AG09309 (cell line): ENCODE results near the gene PCCA.
"Not testable (repeated sequence)": the region's sequence is repeated elsewhere in the genome, so short reads cannot be mapped to it uniquely, and the experiment has no call there.

Source experiments
- DNase-seq: peaks from one replicate; pipeline ENCODE4 v3.0.0-alpha.2; 2010; ENCODE audit warnings: low read depth
- H3K4me3 ChIP-seq: 2 replicates; pipeline ENCODE4 v1.5.1; 2011; ENCODE audit warnings: mild to moderate bottlenecking, low read depth, low read length, moderate library complexity; ENCODE audit not compliant: control insufficient read depth
- CTCF ChIP-seq: IDR thresholded peaks from 2 replicates; pipeline ENCODE4 v1.5.1; 2011; ENCODE audit warnings: mild to moderate bottlenecking, low read depth, low read length, inconsistent platforms; ENCODE audit not compliant: insufficient read depth, control insufficient read depth; ENCODE audit errors: missing control alignments

PCCA gene

DNA sequence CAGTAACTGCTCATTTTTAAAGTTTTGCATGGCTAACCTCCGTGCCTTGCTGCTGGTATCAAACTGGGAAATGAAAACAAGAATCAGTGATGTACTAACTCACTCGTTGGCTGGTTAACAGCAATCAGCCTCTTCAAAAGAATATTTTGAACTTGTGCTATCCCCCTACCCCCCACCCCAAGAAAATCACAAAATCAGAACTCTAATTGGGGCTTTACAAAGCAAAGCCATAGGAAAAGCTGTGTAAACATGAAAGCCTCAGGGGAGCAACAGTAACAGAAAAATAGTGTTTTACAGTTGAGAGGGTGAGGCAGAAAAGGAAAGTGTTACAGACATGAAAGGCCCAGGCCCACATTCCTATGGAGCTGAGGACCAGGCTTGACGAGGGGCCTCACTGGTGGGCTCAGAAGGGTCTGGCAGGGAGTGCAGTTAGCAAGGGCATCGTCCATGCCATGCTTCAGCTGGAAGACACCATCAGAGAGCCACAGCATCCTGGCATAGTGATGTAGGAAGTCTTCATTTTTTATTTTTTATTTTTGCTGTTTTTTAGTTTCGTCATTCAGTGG, 217.6 kb downstream of the PCCA start:
- TF ChIP-seq CTCF, result no peak
- no peak for DNase-seq
- no peak overlapping the region for H3K4me3 ChIP-seq

GRCh38 chr13:100314132-100314910, 225.4 kb downstream of the PCCA start:
- no peak for TF ChIP-seq CTCF
- no peak overlapping the region for H3K4me3 ChIP-seq
- DNase-seq, result no peak

DNA sequence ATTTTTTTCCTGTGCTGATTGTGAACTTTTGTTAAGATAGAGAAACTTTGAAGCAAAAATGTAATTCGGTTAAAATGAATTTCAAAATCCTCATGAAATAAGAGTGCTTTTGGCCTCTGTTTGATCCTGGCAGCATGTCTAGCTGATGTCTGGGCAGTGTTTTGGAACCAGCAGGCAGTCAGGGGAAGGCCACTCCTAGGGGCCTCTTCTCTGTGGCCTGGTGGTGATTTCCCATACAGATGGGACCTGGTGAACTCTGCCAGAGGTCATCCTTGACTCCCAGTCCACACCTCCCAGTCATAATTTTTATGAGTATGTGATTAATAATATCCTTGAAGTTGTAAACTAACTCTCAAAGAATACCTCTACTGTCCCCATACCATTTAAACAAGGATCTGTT, 226.6 kb downstream of the PCCA start:
- DNase-seq, result no peak
- no peak overlapping the region for H3K4me3 ChIP-seq
- no peak for TF ChIP-seq CTCF

- not testable (repeated sequence) for H3K4me3 ChIP-seq, DNase-seq
These were observed 229.6 kb downstream of the PCCA start for GRCh38 chr13:100318473-100318872.

DNA sequence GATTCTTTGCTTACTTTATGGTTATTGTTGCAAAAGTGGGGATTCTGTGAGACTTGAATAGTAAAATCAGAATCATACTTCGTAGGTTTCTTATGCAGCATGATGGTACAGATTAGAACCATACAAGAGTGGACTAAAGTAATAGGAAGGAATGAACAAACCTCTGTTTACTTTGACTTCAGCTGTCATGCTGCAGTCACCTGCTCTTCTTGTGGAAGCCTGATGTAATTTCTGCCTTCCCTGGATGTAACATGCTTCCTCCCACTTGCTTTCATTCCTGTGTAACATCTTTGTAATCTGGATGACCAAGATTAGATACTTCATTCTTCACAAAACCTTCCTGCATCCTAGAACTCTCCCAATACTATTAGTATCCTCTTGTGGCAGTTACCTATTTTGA, 235.0 kb downstream of the PCCA start:
- no peak for DNase-seq
- no peak for TF ChIP-seq CTCF
- no peak overlapping the region for H3K4me3 ChIP-seq

DNA sequence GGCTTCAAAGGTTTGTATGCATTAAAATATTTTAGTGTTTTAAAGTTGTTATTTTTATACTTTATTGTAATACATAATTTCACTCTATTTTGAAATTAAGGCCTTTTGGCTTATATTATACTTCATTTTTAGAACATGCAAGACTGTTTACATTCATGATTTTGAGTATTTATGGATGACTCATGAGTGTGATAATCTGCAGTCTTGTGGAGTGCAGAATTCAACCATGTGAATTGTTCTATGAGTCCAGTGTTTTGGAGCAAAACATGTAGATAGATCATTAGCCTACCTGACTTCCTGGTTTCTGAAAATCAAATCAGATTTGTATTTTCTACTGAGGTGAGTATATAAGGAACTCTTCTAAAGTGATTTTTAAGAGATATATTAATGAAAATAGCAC, 241.8 kb downstream of the PCCA start:
- no peak for TF ChIP-seq CTCF
- DNase-seq, result no peak
- no peak overlapping the region for H3K4me3 ChIP-seq

- TF ChIP-seq CTCF, result no peak
- DNase-seq, result no peak
- H3K4me3 ChIP-seq, result no peak overlapping the region
These were observed 244.2 kb downstream of the PCCA start for GRCh38 chr13:100333141-100333540.
